SK-N-SH (cell line): ENCODE data around the gene TCN2.
"Not testable (repeated sequence)": the region's sequence is repeated elsewhere in the genome, so short reads cannot be mapped to it uniquely, and the experiment has no call there.

Source experiments
- CHD2 ChIP-seq: fragments of 150-350 bp; IDR thresholded peaks from 2 replicates; pipeline ENCODE4 v1.6.1; 2018; ENCODE audit warnings: low read length; ENCODE audit not compliant: partially characterized antibody
- EP300 ChIP-seq, 2 experiments: IDR thresholded peaks; 2 replicates each; pipeline versions ENCODE4 v1.4.0 to v1.6.1; 2012; ENCODE audit warnings: borderline replicate concordance in 1 of 2, low read depth in 1 of 2, low read length in 1 of 2
- EZH2phosphoT487 ChIP-seq: fragments of 200-600 bp; sonication (generic); IDR thresholded peaks from 2 replicates; pipeline ENCODE4 v1.6.1; 2017; ENCODE audit warnings: low read depth, mixed run types, mild to moderate bottlenecking, antibody characterized with exemption, moderate library complexity, borderline replicate concordance
- GABPA ChIP-seq: IDR thresholded peaks from 2 replicates; pipeline ENCODE4 v1.4.0; 2012; ENCODE audit warnings: low read depth, mild to moderate bottlenecking
- POLR2AphosphoS5 ChIP-seq: IDR thresholded peaks from 2 replicates; pipeline ENCODE4 v1.6.1; 2012; ENCODE audit warnings: low read depth, low read length
- RAD21 ChIP-seq: IDR thresholded peaks from 2 replicates; pipeline ENCODE4 v1.6.1; 2012; ENCODE audit warnings: mild to moderate bottlenecking, low read length
- RXRA ChIP-seq: IDR thresholded peaks from 2 replicates; pipeline ENCODE4 v1.4.0; 2012; ENCODE audit warnings: low read depth, mild to moderate bottlenecking, borderline replicate concordance
- SIN3A ChIP-seq: IDR thresholded peaks from 2 replicates; pipeline ENCODE4 v1.6.1; 2012; ENCODE audit warnings: low read depth, mild to moderate bottlenecking, low read length, moderate library complexity, borderline replicate concordance
- SMC3 ChIP-seq: IDR thresholded peaks from 2 replicates; pipeline ENCODE4 v1.6.1; 2012; ENCODE audit warnings: low read depth, low read length, improper control_type of control experiment
- YY1 ChIP-seq: IDR thresholded peaks from 2 replicates; pipeline ENCODE4 v1.4.0; 2012; ENCODE audit warnings: low read depth, mild to moderate bottlenecking
- TF ChIP-seq, protein P1 (sequence below): fragments of 150-350 bp; IDR thresholded peaks from 2 replicates; pipeline ENCODE4 v1.6.1; 2017; ENCODE audit warnings: antibody characterized with exemption, low read length, low read depth, borderline replicate concordance
- TF ChIP-seq, protein P2 (sequence below): fragments of 200-600 bp; sonication (generic); IDR thresholded peaks from 2 replicates; pipeline ENCODE4 v1.6.1; 2017; ENCODE audit warnings: antibody characterized with exemption, mild to moderate bottlenecking, moderate library complexity
- TF ChIP-seq, protein P3 (sequence below): IDR thresholded peaks from 2 replicates; pipeline ENCODE4 v1.4.0; 2012; ENCODE audit warnings: low read depth, borderline replicate concordance
- TF ChIP-seq, protein P4 (sequence below): IDR thresholded peaks from 2 replicates; pipeline ENCODE4 v1.6.1; 2012; ENCODE audit warnings: mild to moderate bottlenecking, low read depth, low read length, moderate library complexity

DNA sequence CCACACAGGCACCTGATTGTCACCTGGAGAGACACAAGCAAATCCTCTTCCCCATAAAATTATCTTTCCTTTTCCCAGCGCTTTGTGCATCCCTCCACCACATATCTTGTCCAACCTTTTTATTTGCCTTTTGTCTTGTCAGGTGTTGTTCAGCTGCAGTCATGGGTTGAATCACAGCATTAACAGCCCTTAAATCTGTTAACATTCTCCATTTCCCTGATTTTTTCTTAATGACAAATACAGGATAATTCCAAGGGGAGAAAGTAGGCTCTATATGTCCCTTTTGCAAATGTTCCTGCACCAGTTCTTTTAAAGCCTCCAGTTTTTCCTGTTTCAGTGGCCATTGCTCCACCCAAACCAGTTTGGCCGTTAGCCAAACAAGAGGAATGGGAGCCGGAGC, 69.6 kb downstream of the TCN2 start:
- TF ChIP-seq RAD21; GABPA; EP300 (IDR thresholded peaks at IDR 0.05; ENCODE audit: borderline replicate concordance in 1 of 2, low read depth in 1 of 2, low read length in 1 of 2); SIN3A; RXRA; YY1; SMC3; EZH2phosphoT487; POLR2AphosphoS5; CHD2: not testable (repeated sequence)
- TF ChIP-seq, protein P1, sequence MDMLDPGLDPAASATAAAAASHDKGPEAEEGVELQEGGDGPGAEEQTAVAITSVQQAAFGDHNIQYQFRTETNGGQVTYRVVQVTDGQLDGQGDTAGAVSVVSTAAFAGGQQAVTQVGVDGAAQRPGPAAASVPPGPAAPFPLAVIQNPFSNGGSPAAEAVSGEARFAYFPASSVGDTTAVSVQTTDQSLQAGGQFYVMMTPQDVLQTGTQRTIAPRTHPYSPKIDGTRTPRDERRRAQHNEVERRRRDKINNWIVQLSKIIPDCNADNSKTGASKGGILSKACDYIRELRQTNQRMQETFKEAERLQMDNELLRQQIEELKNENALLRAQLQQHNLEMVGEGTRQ: not testable (repeated sequence)
- TF ChIP-seq, protein P2, sequence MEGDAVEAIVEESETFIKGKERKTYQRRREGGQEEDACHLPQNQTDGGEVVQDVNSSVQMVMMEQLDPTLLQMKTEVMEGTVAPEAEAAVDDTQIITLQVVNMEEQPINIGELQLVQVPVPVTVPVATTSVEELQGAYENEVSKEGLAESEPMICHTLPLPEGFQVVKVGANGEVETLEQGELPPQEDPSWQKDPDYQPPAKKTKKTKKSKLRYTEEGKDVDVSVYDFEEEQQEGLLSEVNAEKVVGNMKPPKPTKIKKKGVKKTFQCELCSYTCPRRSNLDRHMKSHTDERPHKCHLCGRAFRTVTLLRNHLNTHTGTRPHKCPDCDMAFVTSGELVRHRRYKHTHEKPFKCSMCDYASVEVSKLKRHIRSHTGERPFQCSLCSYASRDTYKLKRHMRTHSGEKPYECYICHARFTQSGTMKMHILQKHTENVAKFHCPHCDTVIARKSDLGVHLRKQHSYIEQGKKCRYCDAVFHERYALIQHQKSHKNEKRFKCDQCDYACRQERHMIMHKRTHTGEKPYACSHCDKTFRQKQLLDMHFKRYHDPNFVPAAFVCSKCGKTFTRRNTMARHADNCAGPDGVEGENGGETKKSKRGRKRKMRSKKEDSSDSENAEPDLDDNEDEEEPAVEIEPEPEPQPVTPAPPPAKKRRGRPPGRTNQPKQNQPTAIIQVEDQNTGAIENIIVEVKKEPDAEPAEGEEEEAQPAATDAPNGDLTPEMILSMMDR: not testable (repeated sequence)
- TF ChIP-seq, protein P3, sequence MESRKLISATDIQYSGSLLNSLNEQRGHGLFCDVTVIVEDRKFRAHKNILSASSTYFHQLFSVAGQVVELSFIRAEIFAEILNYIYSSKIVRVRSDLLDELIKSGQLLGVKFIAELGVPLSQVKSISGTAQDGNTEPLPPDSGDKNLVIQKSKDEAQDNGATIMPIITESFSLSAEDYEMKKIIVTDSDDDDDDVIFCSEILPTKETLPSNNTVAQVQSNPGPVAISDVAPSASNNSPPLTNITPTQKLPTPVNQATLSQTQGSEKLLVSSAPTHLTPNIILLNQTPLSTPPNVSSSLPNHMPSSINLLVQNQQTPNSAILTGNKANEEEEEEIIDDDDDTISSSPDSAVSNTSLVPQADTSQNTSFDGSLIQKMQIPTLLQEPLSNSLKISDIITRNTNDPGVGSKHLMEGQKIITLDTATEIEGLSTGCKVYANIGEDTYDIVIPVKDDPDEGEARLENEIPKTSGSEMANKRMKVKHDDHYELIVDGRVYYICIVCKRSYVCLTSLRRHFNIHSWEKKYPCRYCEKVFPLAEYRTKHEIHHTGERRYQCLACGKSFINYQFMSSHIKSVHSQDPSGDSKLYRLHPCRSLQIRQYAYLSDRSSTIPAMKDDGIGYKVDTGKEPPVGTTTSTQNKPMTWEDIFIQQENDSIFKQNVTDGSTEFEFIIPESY: not testable (repeated sequence)
- TF ChIP-seq, protein P4, sequence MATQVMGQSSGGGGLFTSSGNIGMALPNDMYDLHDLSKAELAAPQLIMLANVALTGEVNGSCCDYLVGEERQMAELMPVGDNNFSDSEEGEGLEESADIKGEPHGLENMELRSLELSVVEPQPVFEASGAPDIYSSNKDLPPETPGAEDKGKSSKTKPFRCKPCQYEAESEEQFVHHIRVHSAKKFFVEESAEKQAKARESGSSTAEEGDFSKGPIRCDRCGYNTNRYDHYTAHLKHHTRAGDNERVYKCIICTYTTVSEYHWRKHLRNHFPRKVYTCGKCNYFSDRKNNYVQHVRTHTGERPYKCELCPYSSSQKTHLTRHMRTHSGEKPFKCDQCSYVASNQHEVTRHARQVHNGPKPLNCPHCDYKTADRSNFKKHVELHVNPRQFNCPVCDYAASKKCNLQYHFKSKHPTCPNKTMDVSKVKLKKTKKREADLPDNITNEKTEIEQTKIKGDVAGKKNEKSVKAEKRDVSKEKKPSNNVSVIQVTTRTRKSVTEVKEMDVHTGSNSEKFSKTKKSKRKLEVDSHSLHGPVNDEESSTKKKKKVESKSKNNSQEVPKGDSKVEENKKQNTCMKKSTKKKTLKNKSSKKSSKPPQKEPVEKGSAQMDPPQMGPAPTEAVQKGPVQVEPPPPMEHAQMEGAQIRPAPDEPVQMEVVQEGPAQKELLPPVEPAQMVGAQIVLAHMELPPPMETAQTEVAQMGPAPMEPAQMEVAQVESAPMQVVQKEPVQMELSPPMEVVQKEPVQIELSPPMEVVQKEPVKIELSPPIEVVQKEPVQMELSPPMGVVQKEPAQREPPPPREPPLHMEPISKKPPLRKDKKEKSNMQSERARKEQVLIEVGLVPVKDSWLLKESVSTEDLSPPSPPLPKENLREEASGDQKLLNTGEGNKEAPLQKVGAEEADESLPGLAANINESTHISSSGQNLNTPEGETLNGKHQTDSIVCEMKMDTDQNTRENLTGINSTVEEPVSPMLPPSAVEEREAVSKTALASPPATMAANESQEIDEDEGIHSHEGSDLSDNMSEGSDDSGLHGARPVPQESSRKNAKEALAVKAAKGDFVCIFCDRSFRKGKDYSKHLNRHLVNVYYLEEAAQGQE: not testable (repeated sequence)
